OCI-LY1 (cell line): ENCODE measurements around the gene MANF.

Experiments used
- H2AFZ ChIP-seq: fragments of 200-600 bp; sonication (generic), shearing (Covaris generic); 2 replicates; pipeline ENCODE4 v1.6.0; 2014; ENCODE audit warnings: antibody characterized with exemption, mild to moderate bottlenecking, low read length
- H3F3A ChIP-seq: fragments of 200-600 bp; sonication (generic), shearing (Covaris generic); 2 replicates; pipeline ENCODE4 v1.6.0; 2014; ENCODE audit warnings: mild to moderate bottlenecking, antibody characterized with exemption, low read length, moderate library complexity; ENCODE audit not compliant: insufficient read depth
- H3K27ac ChIP-seq: fragments of 200-600 bp; sonication (generic); 2 replicates; pipeline ENCODE4 v1.5.1; 2014; ENCODE audit warnings: low read length, mixed run types, mild to moderate bottlenecking, low read depth; ENCODE audit not compliant: poor library complexity, severe bottlenecking
- H3K27me3 ChIP-seq: fragments of 200-600 bp; sonication (generic); 2 replicates; pipeline ENCODE4 v1.6.0; 2014; ENCODE audit warnings: antibody characterized with exemption, mild to moderate bottlenecking, low read length, moderate library complexity; ENCODE audit not compliant: insufficient read depth
- H3K36me3 ChIP-seq: fragments of 200-600 bp; sonication (generic); 2 replicates; pipeline ENCODE4 v1.6.1; 2014; ENCODE audit warnings: mild to moderate bottlenecking, antibody characterized with exemption, low read length, moderate library complexity, mixed read lengths; ENCODE audit not compliant: insufficient read depth
- H3K4me1 ChIP-seq: fragments of 200-600 bp; sonication (generic); 2 replicates; pipeline ENCODE4 v1.5.1; 2014; ENCODE audit warnings: mild to moderate bottlenecking, low read length, moderate library complexity; ENCODE audit not compliant: insufficient read depth, severe bottlenecking
- H3K4me2 ChIP-seq: fragments of 200-600 bp; sonication (generic), shearing (Covaris generic); 2 replicates; pipeline ENCODE4 v1.6.1; 2014; ENCODE audit warnings: low read length
- H3K4me3 ChIP-seq: fragments of 200-600 bp; sonication (generic); 2 replicates; pipeline ENCODE4 v1.5.1; 2014; ENCODE audit warnings: low read length, low read depth, mild to moderate bottlenecking, mixed read lengths; ENCODE audit not compliant: poor library complexity, severe bottlenecking
- H3K79me2 ChIP-seq: fragments of 200-600 bp; shearing (Covaris generic); 2 replicates; pipeline ENCODE4 v1.6.1; 2016; ENCODE audit warnings: mixed run types, low read length, mixed read lengths; ENCODE audit not compliant: insufficient read depth
- H3K9ac ChIP-seq: fragments of 200-600 bp; sonication (generic), shearing (Covaris generic); 2 replicates; pipeline ENCODE4 v1.6.1; 2014; ENCODE audit warnings: mild to moderate bottlenecking, low read length, mixed read lengths
- H3K9me2 ChIP-seq: fragments of 200-600 bp; sonication (generic), shearing (Covaris generic); 2 replicates; pipeline ENCODE4 v1.6.1; 2014; ENCODE audit warnings: low read depth, mild to moderate bottlenecking, low read length, mixed read lengths
- H3K9me3 ChIP-seq: fragments of 200-600 bp; shearing (Covaris generic); 2 replicates; pipeline ENCODE4 v1.6.1; 2014; ENCODE audit warnings: low read length, mixed read lengths
- H4K20me1 ChIP-seq: fragments of 200-600 bp; sonication (generic), shearing (Covaris generic); 2 replicates; pipeline ENCODE4 v1.6.0; 2016; ENCODE audit warnings: mild to moderate bottlenecking, low read length; ENCODE audit not compliant: insufficient read depth
- CTCF ChIP-seq: fragments of 200-600 bp; sonication (generic), shearing (Covaris generic); IDR thresholded peaks from 2 replicates; pipeline ENCODE4 v1.5.1; 2017; ENCODE audit warnings: mild to moderate bottlenecking, antibody characterized with exemption, low read length, moderate library complexity, mixed read lengths
- EZH2 ChIP-seq: fragments of 200-600 bp; sonication (generic), shearing (Covaris generic); IDR thresholded peaks from 2 replicates; pipeline ENCODE4 v1.8.0; 2017; ENCODE audit warnings: borderline replicate concordance, mixed run types, mild to moderate bottlenecking, antibody characterized with exemption, low read length, moderate library complexity, mixed read lengths

Gene MANF

GRCh38 chr3:51408021-51408420 lies 22.9 kb downstream of the MANF start:
- H3K4me3 ChIP-seq = no peak overlapping the region
- no peak for TF ChIP-seq CTCF
- no peak for TF ChIP-seq EZH2
- H3K27me3 ChIP-seq = no peaks in the 10 kb centered on the region
- H3K4me1 ChIP-seq = no peaks in the 10 kb centered on the region
- peaks cover 88% of the 10 kb centered on the region for H3K36me3 ChIP-seq
- H3K27ac ChIP-seq = no peak overlapping the region
- H3K9me3 ChIP-seq = no peaks in the 10 kb centered on the region
- H3K4me2 ChIP-seq = no peak overlapping the region
- H3K79me2 ChIP-seq = no peaks in the 10 kb centered on the region
- H4K20me1 ChIP-seq = no peaks in the 10 kb centered on the region
- H3K9me2 ChIP-seq = no peaks in the 10 kb centered on the region
- H2AFZ ChIP-seq = no peak overlapping the region
- H3F3A ChIP-seq = no peaks in the 10 kb centered on the region
- H3K9ac ChIP-seq = no peak overlapping the region

- Histone ChIP-seq H3K79me2 (no peaks in the 10 kb centered on the region), H3K9me3 (no peaks in the 10 kb centered on the region), H3K4me1 (no peaks in the 10 kb centered on the region), H2AFZ (no peak overlapping the region), H3K9ac (no peak overlapping the region), H3K4me2 (no peak overlapping the region), H4K20me1 (no peaks in the 10 kb centered on the region), H3K27ac (no peak overlapping the region), H3K36me3 (peaks cover 88% of the 10 kb centered on the region), H3K9me2 (no peaks in the 10 kb centered on the region), H3F3A (no peaks in the 10 kb centered on the region), H3K4me3 (no peak overlapping the region), H3K27me3 (no peaks in the 10 kb centered on the region)
- TF ChIP-seq EZH2 = no peak
- no peak for TF ChIP-seq CTCF
Observed at GRCh38 chr3:51408813-51409212, 23.7 kb downstream of the MANF start.

- H3K27me3 ChIP-seq = no peaks in the 10 kb centered on the region
- H3K79me2 ChIP-seq = no peaks in the 10 kb centered on the region
- H3K9ac ChIP-seq = no peak overlapping the region
- H3K36me3 ChIP-seq = peaks cover 73% of the 10 kb centered on the region
- H3K4me1 ChIP-seq = no peaks in the 10 kb centered on the region
- no peak overlapping the region for H3K4me3 ChIP-seq
- no peaks in the 10 kb centered on the region for H3K9me2 ChIP-seq
- no peaks in the 10 kb centered on the region for H3K9me3 ChIP-seq
- H3K27ac ChIP-seq = no peak overlapping the region
- H3F3A ChIP-seq = no peaks in the 10 kb centered on the region; the same call in 1 of the 2 replicates
- TF ChIP-seq EZH2 = no peak
- TF ChIP-seq CTCF = no peak
- no peaks in the 10 kb centered on the region for H4K20me1 ChIP-seq
- H3K4me2 ChIP-seq = no peak overlapping the region
- H2AFZ ChIP-seq = no peak overlapping the region
Observed at GRCh38 chr3:51422211-51422610, 37.1 kb downstream of the MANF start.
